ENCODE data around the gene GPC6. TPM values are rescaled to one million over a fixed set of nuclear protein-coding genes. Genes with fewer than 3 reads are reported as not detected.

GPC6 gene
- polyA plus RNA-seq, 2 of the 4 experiments (the other 2 are of a cell fraction) = 8.0 to 14.4 TPM

GRCh38 chr13:93951108-93951507 is 724.5 kb downstream of the GPC6 start:
- TF ChIP-seq, protein P1, sequence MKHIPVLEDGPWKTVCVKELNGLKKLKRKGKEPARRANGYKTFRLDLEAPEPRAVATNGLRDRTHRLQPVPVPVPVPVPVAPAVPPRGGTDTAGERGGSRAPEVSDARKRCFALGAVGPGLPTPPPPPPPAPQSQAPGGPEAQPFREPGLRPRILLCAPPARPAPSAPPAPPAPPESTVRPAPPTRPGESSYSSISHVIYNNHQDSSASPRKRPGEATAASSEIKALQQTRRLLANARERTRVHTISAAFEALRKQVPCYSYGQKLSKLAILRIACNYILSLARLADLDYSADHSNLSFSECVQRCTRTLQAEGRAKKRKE (CRISPR knock-in tag; IDR thresholded peaks at IDR 0.05; ENCODE audit: low read depth) = no peak
- no peak for TF ChIP-seq E2F6 (IDR thresholded peaks at IDR 0.05; ENCODE audit: borderline replicate concordance, low read depth)
- no peak for TF ChIP-seq CEBPB (IDR thresholded peaks at IDR 0.05)
- no peak for TF ChIP-seq HDAC2 (IDR thresholded peaks at IDR 0.05)
- TF ChIP-seq CHD4 (IDR thresholded peaks at IDR 0.05; ENCODE audit: borderline replicate concordance) = no peak
- no peak for TF ChIP-seq ZFP36 (IDR thresholded peaks at IDR 0.05; ENCODE audit: borderline replicate concordance, partially characterized antibody)
- TF ChIP-seq BHLHE40 (IDR thresholded peaks at IDR 0.05; ENCODE audit: low read depth, low read length) = no peak
- no peak for TF ChIP-seq MAX (IDR thresholded peaks at IDR 0.05)
- TF ChIP-seq, protein P2, sequence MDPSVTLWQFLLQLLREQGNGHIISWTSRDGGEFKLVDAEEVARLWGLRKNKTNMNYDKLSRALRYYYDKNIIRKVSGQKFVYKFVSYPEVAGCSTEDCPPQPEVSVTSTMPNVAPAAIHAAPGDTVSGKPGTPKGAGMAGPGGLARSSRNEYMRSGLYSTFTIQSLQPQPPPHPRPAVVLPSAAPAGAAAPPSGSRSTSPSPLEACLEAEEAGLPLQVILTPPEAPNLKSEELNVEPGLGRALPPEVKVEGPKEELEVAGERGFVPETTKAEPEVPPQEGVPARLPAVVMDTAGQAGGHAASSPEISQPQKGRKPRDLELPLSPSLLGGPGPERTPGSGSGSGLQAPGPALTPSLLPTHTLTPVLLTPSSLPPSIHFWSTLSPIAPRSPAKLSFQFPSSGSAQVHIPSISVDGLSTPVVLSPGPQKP (IDR thresholded peaks at IDR 0.05; ENCODE audit: low read depth, low read length) = no peak
- TF ChIP-seq RCOR1 (IDR thresholded peaks at IDR 0.05; ENCODE audit: low read depth, low read length) = no peak
- TF ChIP-seq SREBF2 (IDR thresholded peaks at IDR 0.05) = no peak
- TF ChIP-seq CBX8 (IDR thresholded peaks at IDR 0.05) = no peak
- no peak overlapping the region for H3K4me3 ChIP-seq
- FAIRE-seq = no peak
- H3K4me2 ChIP-seq = no peak overlapping the region
- no peak for ATAC-seq
- CTCF ChIA-PET = interaction anchor here (0.6 kb wide), 1 partner anchor 390 kb away, joined by 3 read pairs; no protein-coding TSS in a partner anchor
- POLR2A ChIA-PET = no interaction called here
- H3K27ac ChIP-seq = no peak overlapping the region
- no peaks in the 10 kb centered on the region for H3K9me3 ChIP-seq
- no peak for DNase-seq (ENCODE audit: low read depth in 1 of 2, low spot score in 1 of 2)
- H3K4me1 ChIP-seq = no peaks in the 10 kb centered on the region; the same call in 2 of the 3 replicates

DNA sequence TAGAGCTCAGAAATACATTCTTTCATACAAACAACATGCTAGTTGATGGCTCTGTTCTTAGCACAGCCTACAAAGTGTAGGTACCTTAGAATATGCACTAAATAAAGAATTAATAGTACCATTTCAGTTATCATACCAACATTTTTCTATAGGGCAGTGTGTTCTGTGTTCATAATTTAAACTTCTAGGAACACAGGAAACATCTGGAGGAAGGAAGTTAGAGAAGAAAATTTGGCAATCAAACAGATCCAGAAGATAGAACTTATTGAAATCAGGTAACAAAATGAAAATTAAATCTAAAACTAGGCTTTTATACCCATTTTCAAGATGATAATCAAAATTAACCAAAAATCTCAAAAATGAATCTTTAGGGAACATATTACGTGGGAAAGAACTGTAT is 725.3 kb downstream of the GPC6 start:
- TF ChIP-seq ZC3H11A (IDR thresholded peaks at IDR 0.05) (no peak), HOXA7 (CRISPR knock-in tag; IDR thresholded peaks at IDR 0.05) (no peak), RFX5 (IDR thresholded peaks at IDR 0.05) (no peak), KDM1A (IDR thresholded peaks at IDR 0.05; ENCODE audit: low read depth) (no peak), RCOR1 (IDR thresholded peaks at IDR 0.05; ENCODE audit: low read depth, low read length) (no peak), TFCP2L1 (CRISPR knock-in tag; IDR thresholded peaks at IDR 0.05) (no peak), NPAS2 (CRISPR knock-in tag; IDR thresholded peaks at IDR 0.05; ENCODE audit: borderline replicate concordance) (no peak), EHF (CRISPR knock-in tag; IDR thresholded peaks at IDR 0.05) (no peak), SREBF2 (IDR thresholded peaks at IDR 0.05) (no peak), ZFP36 (IDR thresholded peaks at IDR 0.05; ENCODE audit: borderline replicate concordance, partially characterized antibody) (no peak)
- TF ChIP-seq, protein P2 (IDR thresholded peaks at IDR 0.05; ENCODE audit: low read depth, low read length) = no peak
- no peak for DNase-seq (ENCODE audit: low read depth in 1 of 2, low spot score in 1 of 2)
- Histone ChIP-seq H3K27ac (no peak overlapping the region), H3K9me3 (no peaks in the 10 kb centered on the region), H3K4me2 (no peak overlapping the region), H3K4me3 (no peak overlapping the region), H3K4me1 (no peaks in the 10 kb centered on the region; the same call in 2 of the 3 replicates)
- ChIA-PET POLR2A (no interaction called here), CTCF (no interaction called here)
- ATAC-seq = no peak
- 74% methylated on average over 1 of the region's 1 CpG for WGBS (ENCODE audit: missing lambda C conversion rate)
- FAIRE-seq = no peak

GRCh38 chr13:93953841-93954240 is 727.2 kb downstream of the GPC6 start:
- DNase-seq (ENCODE audit: low read depth in 1 of 2, low spot score in 1 of 2) (no peak), ATAC-seq (no peak), FAIRE-seq (no peak)
- no peak overlapping the region for H3K4me2 ChIP-seq
- ChIA-PET CTCF (no interaction called here), POLR2A (no interaction called here)
- H3K4me1 ChIP-seq = no peaks in the 10 kb centered on the region; the same call in 2 of the 3 replicates
- H3K27ac ChIP-seq = no peak overlapping the region
- no peak for TF ChIP-seq SREBF2 (IDR thresholded peaks at IDR 0.05)
- TF ChIP-seq, protein P3, sequence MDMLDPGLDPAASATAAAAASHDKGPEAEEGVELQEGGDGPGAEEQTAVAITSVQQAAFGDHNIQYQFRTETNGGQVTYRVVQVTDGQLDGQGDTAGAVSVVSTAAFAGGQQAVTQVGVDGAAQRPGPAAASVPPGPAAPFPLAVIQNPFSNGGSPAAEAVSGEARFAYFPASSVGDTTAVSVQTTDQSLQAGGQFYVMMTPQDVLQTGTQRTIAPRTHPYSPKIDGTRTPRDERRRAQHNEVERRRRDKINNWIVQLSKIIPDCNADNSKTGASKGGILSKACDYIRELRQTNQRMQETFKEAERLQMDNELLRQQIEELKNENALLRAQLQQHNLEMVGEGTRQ (IDR thresholded peaks at IDR 0.05) = no peak
- TF ChIP-seq ZNF302 (CRISPR knock-in tag; IDR thresholded peaks at IDR 0.05) = no peak
- TF ChIP-seq NFE2L2 (conservative IDR thresholded peaks at IDR 0.05; ENCODE audit: low read length) = no peak
- TF ChIP-seq HES2 (IDR thresholded peaks at IDR 0.05) = no peak
- TF ChIP-seq EHF (CRISPR knock-in tag; IDR thresholded peaks at IDR 0.05) = no peak
- TF ChIP-seq EHMT2 (IDR thresholded peaks at IDR 0.05; ENCODE audit: low read depth) = no peak
- TF ChIP-seq MAX (IDR thresholded peaks at IDR 0.05) = no peak
- no peak for TF ChIP-seq CTCF (IDR thresholded peaks at IDR 0.05)
- no peak for TF ChIP-seq SMC3 (IDR thresholded peaks at IDR 0.05)
- no peak for TF ChIP-seq RCOR1 (IDR thresholded peaks at IDR 0.05; ENCODE audit: low read depth, low read length)
- no peak for TF ChIP-seq RNF2 (IDR thresholded peaks at IDR 0.05; ENCODE audit: borderline replicate concordance, low read depth)
- TF ChIP-seq FOSB (CRISPR knock-in tag; IDR thresholded peaks at IDR 0.05) = no peak
- no peaks in the 10 kb centered on the region for H3K9me3 ChIP-seq
- H3K4me3 ChIP-seq = no peak overlapping the region
- 48% methylated on average over 1 of the region's 1 CpG for WGBS (ENCODE audit: missing lambda C conversion rate)

All from A549 (cell line).